Measurements from ENCODE around the gene MOCOS. TPM values are rescaled to one million over a fixed set of nuclear protein-coding genes. Genes with fewer than 3 reads are reported as not detected.

MOCOS gene
- total and polyA plus RNA-seq, 4 donors = 1.9 to 27.0 (median 17.0) TPM

GRCh38 chr18:36311026-36311570 lies 123.8 kb downstream of the MOCOS start:
- DNase-seq (ENCODE audit: low spot score) = no peak

GRCh38 chr18:36312806-36313395 lies 125.6 kb downstream of the MOCOS start:
- H3K4me1 ChIP-seq (ENCODE audit: control insufficient read depth in 4 of 4, insufficient read depth in 4 of 4, low read length in 3 of 4) = no peaks in the 10 kb centered on the region
- H3K9ac ChIP-seq (ENCODE audit: low read depth in 1 of 2, low read length in 2 of 2) = no peak overlapping the region
- no peak for DNase-seq (ENCODE audit: low spot score)
- H3K27me3 ChIP-seq (ENCODE audit: control insufficient read depth in 4 of 4, insufficient read depth in 4 of 4, low read length in 3 of 4) = no peaks in the 10 kb centered on the region
- H3K9me3 ChIP-seq (ENCODE audit: control insufficient read depth in 4 of 4, low read length in 3 of 4) = no peaks in the 10 kb centered on the region
- WGBS = 82% methylated on average over 2 of the region's 2 CpGs
- no peak for TF ChIP-seq EGR1 (IDR thresholded peaks at IDR 0.05; ENCODE audit: low read depth in 2 of 2)
- no peak for TF ChIP-seq NR2F2 (IDR thresholded peaks at IDR 0.05)
- TF ChIP-seq, protein P1, sequence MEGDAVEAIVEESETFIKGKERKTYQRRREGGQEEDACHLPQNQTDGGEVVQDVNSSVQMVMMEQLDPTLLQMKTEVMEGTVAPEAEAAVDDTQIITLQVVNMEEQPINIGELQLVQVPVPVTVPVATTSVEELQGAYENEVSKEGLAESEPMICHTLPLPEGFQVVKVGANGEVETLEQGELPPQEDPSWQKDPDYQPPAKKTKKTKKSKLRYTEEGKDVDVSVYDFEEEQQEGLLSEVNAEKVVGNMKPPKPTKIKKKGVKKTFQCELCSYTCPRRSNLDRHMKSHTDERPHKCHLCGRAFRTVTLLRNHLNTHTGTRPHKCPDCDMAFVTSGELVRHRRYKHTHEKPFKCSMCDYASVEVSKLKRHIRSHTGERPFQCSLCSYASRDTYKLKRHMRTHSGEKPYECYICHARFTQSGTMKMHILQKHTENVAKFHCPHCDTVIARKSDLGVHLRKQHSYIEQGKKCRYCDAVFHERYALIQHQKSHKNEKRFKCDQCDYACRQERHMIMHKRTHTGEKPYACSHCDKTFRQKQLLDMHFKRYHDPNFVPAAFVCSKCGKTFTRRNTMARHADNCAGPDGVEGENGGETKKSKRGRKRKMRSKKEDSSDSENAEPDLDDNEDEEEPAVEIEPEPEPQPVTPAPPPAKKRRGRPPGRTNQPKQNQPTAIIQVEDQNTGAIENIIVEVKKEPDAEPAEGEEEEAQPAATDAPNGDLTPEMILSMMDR (IDR thresholded peaks at IDR 0.05; ENCODE audit: low read depth, low read length, missing input control) = no peak
- TF ChIP-seq FOXA1 (IDR thresholded peaks at IDR 0.05) = no peak
- no peak for TF ChIP-seq SP1 (IDR thresholded peaks at IDR 0.05)
- no peak for TF ChIP-seq RAD21 (IDR thresholded peaks at IDR 0.05)
- TF ChIP-seq TAF1 (conservative IDR thresholded peaks at IDR 0.05) = no peak
- TF ChIP-seq JUND (IDR thresholded peaks at IDR 0.05) = no peak
- no peak for TF ChIP-seq HNF4A (conservative IDR thresholded peaks at IDR 0.05)
- no peaks in the 10 kb centered on the region for H3K36me3 ChIP-seq (ENCODE audit: control insufficient read depth in 4 of 4, insufficient read depth in 3 of 4, low read depth in 1 of 4, low read length in 3 of 4)
- no peak overlapping the region for H3K4me3 ChIP-seq (ENCODE audit: low read depth in 1 of 3, low read length in 3 of 3)
- no peak overlapping the region for H3K27ac ChIP-seq (ENCODE audit: low read depth in 1 of 2, low read length in 2 of 2)

More at GRCh38 chr18:36311026-36311570, 123.8 kb downstream of the MOCOS start:
- H3K9ac ChIP-seq (ENCODE audit: low read depth in 1 of 2, low read length in 2 of 2) = no peak overlapping the region
- no peaks in the 10 kb centered on the region for H3K4me1 ChIP-seq (ENCODE audit: control insufficient read depth in 4 of 4, insufficient read depth in 4 of 4, low read length in 3 of 4)
- no peak overlapping the region for H3K4me3 ChIP-seq (ENCODE audit: low read depth in 1 of 3, low read length in 3 of 3)
- TF ChIP-seq, protein P1 (IDR thresholded peaks at IDR 0.05; ENCODE audit: low read depth, low read length, missing input control) = no peak
- TF ChIP-seq, protein P2, sequence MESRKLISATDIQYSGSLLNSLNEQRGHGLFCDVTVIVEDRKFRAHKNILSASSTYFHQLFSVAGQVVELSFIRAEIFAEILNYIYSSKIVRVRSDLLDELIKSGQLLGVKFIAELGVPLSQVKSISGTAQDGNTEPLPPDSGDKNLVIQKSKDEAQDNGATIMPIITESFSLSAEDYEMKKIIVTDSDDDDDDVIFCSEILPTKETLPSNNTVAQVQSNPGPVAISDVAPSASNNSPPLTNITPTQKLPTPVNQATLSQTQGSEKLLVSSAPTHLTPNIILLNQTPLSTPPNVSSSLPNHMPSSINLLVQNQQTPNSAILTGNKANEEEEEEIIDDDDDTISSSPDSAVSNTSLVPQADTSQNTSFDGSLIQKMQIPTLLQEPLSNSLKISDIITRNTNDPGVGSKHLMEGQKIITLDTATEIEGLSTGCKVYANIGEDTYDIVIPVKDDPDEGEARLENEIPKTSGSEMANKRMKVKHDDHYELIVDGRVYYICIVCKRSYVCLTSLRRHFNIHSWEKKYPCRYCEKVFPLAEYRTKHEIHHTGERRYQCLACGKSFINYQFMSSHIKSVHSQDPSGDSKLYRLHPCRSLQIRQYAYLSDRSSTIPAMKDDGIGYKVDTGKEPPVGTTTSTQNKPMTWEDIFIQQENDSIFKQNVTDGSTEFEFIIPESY (IDR thresholded peaks at IDR 0.05) = no peak
- no peak for TF ChIP-seq HNF4A (conservative IDR thresholded peaks at IDR 0.05)
- no peak for TF ChIP-seq TAF1 (conservative IDR thresholded peaks at IDR 0.05)
- no peaks in the 10 kb centered on the region for H3K9me3 ChIP-seq (ENCODE audit: control insufficient read depth in 4 of 4, low read length in 3 of 4)
- 90% methylated on average over 5 of the region's 5 CpGs for WGBS
- no peaks in the 10 kb centered on the region for H3K36me3 ChIP-seq (ENCODE audit: control insufficient read depth in 4 of 4, insufficient read depth in 3 of 4, low read depth in 1 of 4, low read length in 3 of 4)
- H3K27ac ChIP-seq (ENCODE audit: low read depth in 1 of 2, low read length in 2 of 2) = no peak overlapping the region
- H3K27me3 ChIP-seq (ENCODE audit: control insufficient read depth in 4 of 4, insufficient read depth in 4 of 4, low read length in 3 of 4) = no peaks in the 10 kb centered on the region

DNA sequence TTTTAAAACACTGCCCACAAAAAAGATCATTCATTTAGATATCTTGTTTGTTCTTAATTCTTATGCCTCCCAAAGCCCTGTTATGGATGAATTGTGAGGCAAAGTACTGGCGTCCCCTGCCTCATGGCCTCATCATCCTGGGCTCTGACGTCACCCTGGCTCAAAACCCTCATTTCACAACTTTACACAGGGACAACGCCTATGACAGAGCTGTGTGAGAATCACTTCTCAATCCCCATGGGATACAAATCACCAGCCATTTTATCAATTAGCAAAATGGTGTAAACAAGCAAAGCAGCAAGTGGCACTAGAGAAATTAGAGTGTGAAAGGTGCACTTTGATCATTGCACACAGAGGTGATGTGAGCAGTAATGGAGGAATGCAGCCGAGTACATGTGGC lies 126.8 kb downstream of the MOCOS start:
- DNase-seq (ENCODE audit: low spot score) = no peak
- Histone ChIP-seq H3K27me3 (ENCODE audit: control insufficient read depth in 4 of 4, insufficient read depth in 4 of 4, low read length in 3 of 4) (no peaks in the 10 kb centered on the region), H3K9me3 (ENCODE audit: control insufficient read depth in 4 of 4, low read length in 3 of 4) (no peaks in the 10 kb centered on the region), H3K4me1 (ENCODE audit: control insufficient read depth in 4 of 4, insufficient read depth in 4 of 4, low read length in 3 of 4) (no peaks in the 10 kb centered on the region), H3K36me3 (ENCODE audit: control insufficient read depth in 4 of 4, insufficient read depth in 3 of 4, low read depth in 1 of 4, low read length in 3 of 4) (no peaks in the 10 kb centered on the region), H3K27ac (ENCODE audit: low read depth in 1 of 2, low read length in 2 of 2) (no peak overlapping the region), H3K9ac (ENCODE audit: low read depth in 1 of 2, low read length in 2 of 2) (no peak overlapping the region), H3K4me3 (ENCODE audit: low read depth in 1 of 3, low read length in 3 of 3) (no peak overlapping the region)
- WGBS = 80% methylated on average over 4 of the region's 4 CpGs
- TF ChIP-seq FOXA2 (IDR thresholded peaks at IDR 0.05) (no peak), RXRA (IDR thresholded peaks at IDR 0.05) (no peak), GABPA (IDR thresholded peaks at IDR 0.05 in 1 of 2, conservative IDR thresholded peaks at IDR 0.05 in 1 of 2) (no peak), NR2F2 (IDR thresholded peaks at IDR 0.05) (no peak), YY1 (IDR thresholded peaks at IDR 0.05) (no peak), MAX (IDR thresholded peaks at IDR 0.05) (no peak), HNF4G (IDR thresholded peaks at IDR 0.05) (no peak)
- TF ChIP-seq, protein P2 (IDR thresholded peaks at IDR 0.05) = no peak
- TF ChIP-seq, protein P1 (IDR thresholded peaks at IDR 0.05; ENCODE audit: low read depth, low read length, missing input control) = no peak

All from liver (tissue), 9 donors.